Body of pancreas (tissue), 4 donors: ENCODE data around the gene ERVV-1. TPM values are rescaled to one million over a fixed set of nuclear protein-coding genes. Genes with fewer than 3 reads are reported as not detected.
A peak's percentile ranks its signal among the peaks of the same experiment; 100 is the strongest.

Experiments
- ATAC-seq: fragments of 150-250 bp; one replicate; pipeline ENCODE4 v1.9.1; 2016
- DNase-seq, 4 donors: peaks; one replicate each; pipeline ENCODE4 v3.0.0-alpha.2; 2019
- H3K27ac ChIP-seq, 4 donors: fragments of 200-600 bp; sonication (generic); 1 replicate in 3 of 4; 2 replicates in 1 of 4; pipeline versions ENCODE4 v1.5.1 to v1.6.1; 2016 to 2019; ENCODE audit warnings: mild to moderate bottlenecking in 1 of 4, mixed read lengths in 1 of 4, moderate library complexity in 1 of 4
- H3K27me3 ChIP-seq, 2 donors: fragments of 200-600 bp; sonication (generic); one replicate each; pipeline ENCODE4 v1.6.0; 2016; ENCODE audit warnings: mild to moderate bottlenecking in 1 of 2
- H3K36me3 ChIP-seq, 2 donors: fragments of 200-600 bp; sonication (generic); replicated peaks in 1 of 2; 2 replicates each; pipeline ENCODE4 v1.5.1; 2016; ENCODE audit warnings: low read depth in 2 of 2; ENCODE audit not compliant: insufficient read depth in 1 of 2
- H3K4me1 ChIP-seq: fragments of 200-600 bp; sonication (generic); one replicate; pipeline ENCODE4 v1.6.0; 2016
- H3K4me3 ChIP-seq, 2 donors: fragments of 200-600 bp; sonication (generic); 1 replicate in 1 of 2; 2 replicates in 1 of 2; pipeline ENCODE4 v1.5.1; 2016 to 2019
- H3K9me3 ChIP-seq, 3 donors: fragments of 200-600 bp; sonication (generic); 1 replicate in 2 of 3; 2 replicates in 1 of 3; pipeline ENCODE4 v1.5.1; 2016
- POLR2A ChIP-seq, 3 donors: fragments of 450-650 bp; IDR thresholded peaks; one replicate each; pipeline ENCODE4 v1.6.1; 2016; ENCODE audit warnings: antibody characterized with exemption in 3 of 3, mild to moderate bottlenecking in 2 of 3
- WGBS, 2 donors: methylation state at CpG; one replicate each; pipeline ENCODE4 v1.1.5; 2017; 5-methylcytosine and 5-hydroxymethylcytosine counted together
- intact Hi-C: fragments of 100-400 bp; cut with DNase I; formaldehyde crosslinking; loops from one replicate; pipeline ENCODE4 v1.15.1; 2023
- total RNA-seq, 2 donors: library from RNA; depleted of rRNA; stranded (reverse); fragments of >200 nt; gene quantifications; one replicate each; pipeline ENCODE4 v1.1.0, GENCODE V29; 2016
- TF ChIP-seq, protein P1 (sequence below), 7 experiments: fragments of 450-650 bp in 4 of 7; fragments of 200-600 bp in 3 of 7; sonication (generic) in 3 of 7; IDR thresholded peaks; one replicate each; pipeline ENCODE4 v1.5.1; 2016 to 2019; ENCODE audit warnings: antibody characterized with exemption in 7 of 7

ERVV-1 gene
- total RNA-seq, 2 donors from 2014 or later: not detected

DNA sequence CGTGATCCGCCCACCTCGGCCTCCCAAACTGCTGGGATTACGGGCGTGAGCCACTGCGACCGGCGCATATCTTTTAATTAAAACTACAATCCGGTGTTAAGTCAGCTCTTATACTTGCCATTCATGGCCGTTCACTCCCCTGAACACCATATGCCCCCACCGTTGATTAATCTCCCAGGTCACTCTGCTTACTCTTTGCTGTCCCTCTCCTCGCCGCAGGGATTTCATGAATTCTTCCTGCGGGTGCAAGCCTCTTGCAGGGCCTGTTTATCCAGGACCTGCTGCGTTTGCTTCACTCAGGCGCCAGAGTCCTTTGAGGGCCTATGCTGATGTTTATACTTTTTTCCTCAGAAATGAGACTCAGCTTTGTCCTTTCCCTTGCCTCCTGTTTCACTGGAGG lies 31.8 kb downstream of the ERVV-1 start:
- intact Hi-C loops: no loop called here
- ATAC-seq: no peak
- WGBS, 2 donors: 70 to 73% methylated on average over 16 of the region's 16 CpGs

DNA sequence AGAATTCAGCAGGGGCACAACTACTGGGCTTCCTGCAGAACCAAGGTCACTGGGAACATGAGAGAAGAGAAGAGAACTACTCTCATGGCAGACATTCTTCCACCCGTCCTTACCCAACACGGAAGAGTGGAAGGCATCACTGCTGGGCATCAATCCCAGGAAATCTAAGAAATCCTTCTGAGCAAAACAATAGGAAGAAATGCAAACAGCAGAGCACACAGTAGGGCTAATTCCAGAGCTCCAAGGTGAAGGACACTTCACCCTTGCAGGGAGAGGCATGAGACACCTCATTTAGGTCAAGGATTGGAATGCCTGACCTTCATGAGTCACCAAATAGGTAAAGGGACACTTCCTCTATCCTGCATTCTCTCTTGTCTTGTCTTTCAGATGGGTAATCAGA lies 33.7 kb downstream of the ERVV-1 start:
- intact Hi-C loops: no loop called here
- Histone ChIP-seq H3K4me1 (no peaks in the 10 kb centered on the region), H3K9me3 (peaks cover 0 to 17% (median 0%) of the 10 kb centered on the region in 3 donors), H3K36me3 (no peaks in the 10 kb centered on the region), H3K4me3 (no peak overlapping the region), H3K27me3 (no peaks in the 10 kb centered on the region), H3K27ac (no peak overlapping the region)
- no peak for TF ChIP-seq POLR2A (IDR thresholded peaks at IDR 0.05)
- TF ChIP-seq, protein P1, sequence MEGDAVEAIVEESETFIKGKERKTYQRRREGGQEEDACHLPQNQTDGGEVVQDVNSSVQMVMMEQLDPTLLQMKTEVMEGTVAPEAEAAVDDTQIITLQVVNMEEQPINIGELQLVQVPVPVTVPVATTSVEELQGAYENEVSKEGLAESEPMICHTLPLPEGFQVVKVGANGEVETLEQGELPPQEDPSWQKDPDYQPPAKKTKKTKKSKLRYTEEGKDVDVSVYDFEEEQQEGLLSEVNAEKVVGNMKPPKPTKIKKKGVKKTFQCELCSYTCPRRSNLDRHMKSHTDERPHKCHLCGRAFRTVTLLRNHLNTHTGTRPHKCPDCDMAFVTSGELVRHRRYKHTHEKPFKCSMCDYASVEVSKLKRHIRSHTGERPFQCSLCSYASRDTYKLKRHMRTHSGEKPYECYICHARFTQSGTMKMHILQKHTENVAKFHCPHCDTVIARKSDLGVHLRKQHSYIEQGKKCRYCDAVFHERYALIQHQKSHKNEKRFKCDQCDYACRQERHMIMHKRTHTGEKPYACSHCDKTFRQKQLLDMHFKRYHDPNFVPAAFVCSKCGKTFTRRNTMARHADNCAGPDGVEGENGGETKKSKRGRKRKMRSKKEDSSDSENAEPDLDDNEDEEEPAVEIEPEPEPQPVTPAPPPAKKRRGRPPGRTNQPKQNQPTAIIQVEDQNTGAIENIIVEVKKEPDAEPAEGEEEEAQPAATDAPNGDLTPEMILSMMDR (IDR thresholded peaks at IDR 0.05): no peak
- ATAC-seq (no peak), DNase-seq (no peak)
- 63 to 64% methylated on average over 2 of the region's 2 CpGs for WGBS, 2 donors

More for the DNA sequence above, 31.8 kb downstream of the ERVV-1 start:
- Histone ChIP-seq H3K27me3 (no peaks in the 10 kb centered on the region), H3K36me3 (no peaks in the 10 kb centered on the region), H3K4me3 (no peak overlapping the region), H3K4me1 (no peaks in the 10 kb centered on the region), H3K9me3 (peaks cover 0 to 17% (median 0%) of the 10 kb centered on the region in 3 donors), H3K27ac (no peak overlapping the region)
- no peak for TF ChIP-seq POLR2A (IDR thresholded peaks at IDR 0.05)
- TF ChIP-seq, protein P1 (IDR thresholded peaks at IDR 0.05): no peak
- DNase-seq: no peak

DNA sequence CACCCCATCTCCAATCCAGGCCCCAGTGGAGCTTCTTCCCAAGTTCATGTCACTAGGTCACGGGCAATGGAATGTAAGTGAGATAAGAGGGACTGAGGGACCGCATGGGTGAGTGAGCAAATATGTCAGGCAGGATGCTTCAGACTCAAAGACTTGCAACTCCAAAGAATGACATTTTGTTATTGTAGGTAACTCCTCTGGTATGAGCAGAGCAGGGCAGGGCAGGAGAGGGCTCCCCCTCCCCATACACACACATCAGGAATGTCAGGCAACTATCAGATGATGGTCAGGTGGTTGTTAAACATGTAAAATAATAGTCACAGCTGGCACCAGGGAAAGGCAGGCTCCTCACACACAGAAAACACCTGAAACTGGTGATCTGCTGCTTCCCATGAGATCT lies 41.4 kb downstream of the ERVV-1 start:
- ATAC-seq: no peak
- no peak overlapping the region for H3K4me3 ChIP-seq
- intact Hi-C loops: no loop called here
- H3K36me3 ChIP-seq: no peaks in the 10 kb centered on the region
- H3K27me3 ChIP-seq: no peaks in the 10 kb centered on the region
- 7 to 13% methylated on average over 2 of the region's 2 CpGs for WGBS, 2 donors
- no peaks in the 10 kb centered on the region for H3K9me3 ChIP-seq
- TF ChIP-seq, protein P1 (IDR thresholded peaks at IDR 0.05): no peak
- TF ChIP-seq POLR2A (IDR thresholded peaks at IDR 0.05): no peak
- no peak overlapping the region for H3K27ac ChIP-seq
- DNase-seq: no peak
- no peaks in the 10 kb centered on the region for H3K4me1 ChIP-seq

DNA sequence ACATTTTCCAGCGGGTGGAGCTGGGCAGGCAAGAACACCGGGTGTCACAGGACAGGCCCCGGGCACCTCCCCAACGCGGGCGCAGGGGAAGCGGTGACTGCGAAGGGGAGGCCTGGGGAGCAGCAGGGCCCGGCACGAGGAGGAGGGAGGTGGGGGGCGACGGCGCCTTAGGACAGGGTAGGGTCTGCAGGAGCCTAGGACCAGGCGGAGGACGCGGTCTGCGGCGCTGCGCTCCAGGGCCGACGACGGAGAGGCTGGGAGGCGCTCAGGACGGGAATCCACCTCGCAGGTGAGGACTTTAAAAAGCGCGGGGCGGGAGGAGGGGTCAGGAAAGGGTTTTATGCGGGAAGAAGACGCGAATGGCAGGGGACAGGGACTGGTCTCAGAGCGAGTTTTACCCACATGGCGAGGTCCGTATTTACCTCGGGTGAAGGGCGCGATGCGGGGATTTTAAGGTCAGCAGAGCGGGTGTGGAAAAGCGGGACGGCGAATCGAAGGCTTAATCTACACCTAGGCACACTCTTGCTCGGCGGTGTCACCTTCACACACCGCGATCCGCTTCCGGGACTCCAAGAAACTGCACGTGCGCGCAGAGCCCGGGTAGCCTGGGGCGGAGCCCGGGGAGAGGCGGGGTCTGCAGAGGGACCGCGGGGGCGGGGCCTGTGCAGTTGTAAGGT lies 44.3 kb downstream of the ERVV-1 start:
- Histone ChIP-seq H3K9me3 (peaks cover 0 to 2% (median 0%) of the 10 kb centered on the region in 3 donors), H3K4me1 (no peaks in the 10 kb centered on the region), H3K36me3 (no peaks in the 10 kb centered on the region), H3K4me3 (no peak overlapping the region), H3K27me3 (no peaks in the 10 kb centered on the region), H3K27ac (peak overlapping the region in 1 of 4 donors; percentile 41)
- TF ChIP-seq, protein P1 (IDR thresholded peaks at IDR 0.05): no peak
- peak in 2 of 3 donors; percentile 20 to 29 for TF ChIP-seq POLR2A (IDR thresholded peaks at IDR 0.05)
- ATAC-seq (peak; percentile 79), DNase-seq (peak; percentile 50 to 62 (median 54))
- intact Hi-C loops: no loop called here
- 2 to 3% methylated on average over 35 to 59 of the region's 59 CpGs for WGBS, 2 donors

Other genes with a start within 250 kb of the ERVV-1 start
- gene ZNF600, start 227.1 kb upstream of the ERVV-1 start, total RNA-seq: 10 to 100 TPM in 1 of 2 donors, 1 to 10 TPM in 1; 7.3 to 10.9 TPM
- gene ZNF28, start 192.3 kb upstream of the ERVV-1 start, total RNA-seq: 1 to 10 TPM; 5.3 to 7.3 TPM
- gene ZNF468, start 156.3 kb upstream of the ERVV-1 start, total RNA-seq: 10 to 100 TPM in 1 of 2 donors, 1 to 10 TPM in 1; 6.6 to 16.1 TPM
- gene ZNF320, start 116.3 kb upstream of the ERVV-1 start, total RNA-seq: 1 to 10 TPM; 2.3 to 9.2 TPM
- 1 to 10 TPM; 6.3 to 6.7 TPM for gene ZNF888, start 90.5 kb upstream of the ERVV-1 start, total RNA-seq
- gene ZNF816, start 51.0 kb upstream of the ERVV-1 start, total RNA-seq: 1 to 10 TPM; 4.9 to 7.5 TPM
- gene ERVV-2, start 30.8 kb downstream of the ERVV-1 start, total RNA-seq: not detected
- gene ZNF160, start 89.5 kb downstream of the ERVV-1 start, total RNA-seq: 10 to 100 TPM; 16.6 to 32.3 TPM
- 1 to 10 TPM; 3.9 to 6.9 TPM for gene ZNF415, start 119.0 kb downstream of the ERVV-1 start, total RNA-seq
- 1 to 10 TPM; 4.0 to 9.9 TPM for gene ZNF347, start 145.1 kb downstream of the ERVV-1 start, total RNA-seq
- gene ZNF665, start 179.4 kb downstream of the ERVV-1 start, total RNA-seq: 1 to 10 TPM in 1 of 2 donors, under 1 TPM in 1; 0.78 to 3.3 TPM
- 1 to 10 TPM; 2.3 to 3.4 TPM for gene ZNF677, start 241.0 kb downstream of the ERVV-1 start, total RNA-seq
- gene VN1R2, start 244.4 kb downstream of the ERVV-1 start, total RNA-seq: not detected